Mucosa of descending colon (tissue), 3 donors: ENCODE results near the gene TMC2. TPM values are rescaled to one million over a fixed set of nuclear protein-coding genes. Genes with fewer than 3 reads are reported as not detected.
"Not testable (repeated sequence)": the region's sequence is repeated elsewhere in the genome, so short reads cannot be mapped to it uniquely, and the experiment has no call there.

Source experiments
- ATAC-seq: fragments of 200-7000 bp; cut with Tn5 transposase; one replicate; pipeline ENCODE4 v1.9.1; 2020; ENCODE audit warnings: mild to moderate bottlenecking, moderate library complexity
- DNase-seq, 3 donors: peaks; one replicate each; pipeline ENCODE4 v3.0.0-alpha.2; 2020
- H3K36me3 ChIP-seq: fragments of 200-600 bp; one replicate; pipeline ENCODE4 v1.8.0; 2021; ENCODE audit warnings: low read depth, mild to moderate bottlenecking
- H3K4me1 ChIP-seq: fragments of 200-600 bp; one replicate; pipeline ENCODE4 v1.8.0; 2021; ENCODE audit warnings: low read depth, mild to moderate bottlenecking
- H3K4me3 ChIP-seq: fragments of 200-600 bp; one replicate; pipeline ENCODE4 v1.8.0; 2021; ENCODE audit warnings: mild to moderate bottlenecking
- H3K9me3 ChIP-seq: fragments of 200-600 bp; one replicate; pipeline ENCODE4 v1.8.0; 2021; ENCODE audit warnings: mild to moderate bottlenecking
- intact Hi-C, 2 donors: fragments of 100-400 bp; cut with DNase I in 1 of 2; cut with micrococcal nuclease in 1 of 2; formaldehyde crosslinking; loops; one replicate each; pipeline versions ENCODE4 v1.11.0 to v1.11.1; 2022; cut with DNase I, micrococcal nuclease
- total RNA-seq, 3 donors: library from RNA; stranded (reverse); fragmentation: NEBNext Ultra II Directional in 2 of 3; extraction: Animal tissue kit (Norgen Biotek cat#: 25700) in 2 of 3; gene quantifications; one replicate each; pipeline versions ENCODE4 v1.2.1 to v1.2.4, GENCODE V29; 2021 to 2023
- TF ChIP-seq, protein P1 (sequence below): fragments of 200-600 bp; IDR thresholded peaks from one replicate; pipeline ENCODE4 v1.8.0; 2022; ENCODE audit warnings: antibody characterized with exemption, mild to moderate bottlenecking
- donor health status: DM: no; HTN: no; CAD: no; lungs with moderate emphysema.
- donor health status: DM: no; HTN: no; CAD: no.
- donor health status: DM: no; HTN: yes; CAD: no.

Gene TMC2
- total RNA-seq, 3 donors from 2014 or later: 0.09 to 0.41 TPM; not detected in 1

DNA sequence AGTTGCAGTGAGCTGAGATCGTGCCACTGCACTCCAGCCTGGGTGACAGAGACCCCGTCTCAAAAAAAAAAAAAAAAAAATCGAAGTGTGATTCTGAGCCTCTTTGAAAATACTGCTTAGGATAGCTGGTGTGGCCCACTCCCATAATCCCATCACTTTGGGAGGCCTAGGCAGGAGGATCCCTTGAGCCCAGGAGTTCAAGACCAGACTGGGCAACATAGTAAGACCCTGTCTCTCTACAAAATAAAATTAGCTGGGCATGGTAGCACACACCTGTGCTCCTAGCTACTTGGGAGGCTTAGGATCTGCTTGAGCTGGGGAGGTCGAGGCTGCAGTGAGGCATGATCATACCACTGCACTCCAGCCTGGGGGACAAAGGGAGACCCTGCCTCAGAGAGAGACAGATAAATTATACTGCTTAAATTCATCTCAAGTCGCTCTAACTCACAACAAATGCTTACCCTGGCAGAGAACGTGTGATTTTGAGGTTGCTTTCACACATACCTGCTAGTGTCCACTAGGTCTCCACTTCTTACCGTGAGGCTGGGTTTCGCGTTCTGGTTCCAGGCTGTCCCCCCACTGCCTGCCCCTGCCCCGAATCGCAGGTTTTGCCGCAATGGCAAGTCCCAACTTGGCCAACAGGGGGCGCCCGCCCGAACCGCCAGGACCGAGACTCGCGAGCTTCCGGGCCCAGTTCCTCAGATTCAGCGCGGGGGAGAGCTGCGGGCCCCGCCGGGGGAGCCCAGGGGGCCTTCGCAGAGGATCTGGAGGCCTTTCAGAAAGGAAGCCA is 12.3 kb upstream of the TMC2 start:
- peak overlapping the region; percentile 70 for H3K4me3 ChIP-seq
- TF ChIP-seq, protein P1, sequence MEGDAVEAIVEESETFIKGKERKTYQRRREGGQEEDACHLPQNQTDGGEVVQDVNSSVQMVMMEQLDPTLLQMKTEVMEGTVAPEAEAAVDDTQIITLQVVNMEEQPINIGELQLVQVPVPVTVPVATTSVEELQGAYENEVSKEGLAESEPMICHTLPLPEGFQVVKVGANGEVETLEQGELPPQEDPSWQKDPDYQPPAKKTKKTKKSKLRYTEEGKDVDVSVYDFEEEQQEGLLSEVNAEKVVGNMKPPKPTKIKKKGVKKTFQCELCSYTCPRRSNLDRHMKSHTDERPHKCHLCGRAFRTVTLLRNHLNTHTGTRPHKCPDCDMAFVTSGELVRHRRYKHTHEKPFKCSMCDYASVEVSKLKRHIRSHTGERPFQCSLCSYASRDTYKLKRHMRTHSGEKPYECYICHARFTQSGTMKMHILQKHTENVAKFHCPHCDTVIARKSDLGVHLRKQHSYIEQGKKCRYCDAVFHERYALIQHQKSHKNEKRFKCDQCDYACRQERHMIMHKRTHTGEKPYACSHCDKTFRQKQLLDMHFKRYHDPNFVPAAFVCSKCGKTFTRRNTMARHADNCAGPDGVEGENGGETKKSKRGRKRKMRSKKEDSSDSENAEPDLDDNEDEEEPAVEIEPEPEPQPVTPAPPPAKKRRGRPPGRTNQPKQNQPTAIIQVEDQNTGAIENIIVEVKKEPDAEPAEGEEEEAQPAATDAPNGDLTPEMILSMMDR: peak; percentile 98
- ATAC-seq (peak; percentile 93), DNase-seq (peak; percentile 92 to 93 (median 92))
- H3K4me1 ChIP-seq: peaks cover 4% of the 10 kb centered on the region
- H3K36me3 ChIP-seq: no peaks in the 10 kb centered on the region
- intact Hi-C loops: loop anchor here in 1 of 2 donors (5.0 kb wide), 1 partner anchor 123 kb away; no protein-coding TSS in a partner anchor
- H3K9me3 ChIP-seq: no peaks in the 10 kb centered on the region

GRCh38 chr20:2524709-2525506 is 11.5 kb upstream of the TMC2 start:
- H3K9me3 ChIP-seq: no peaks in the 10 kb centered on the region
- H3K4me3 ChIP-seq: peak overlapping the region; percentile 70
- TF ChIP-seq, protein P1: no peak
- H3K36me3 ChIP-seq: no peaks in the 10 kb centered on the region
- ATAC-seq (peak; percentile 69), DNase-seq (peak; percentile 47 to 66 (median 66))
- intact Hi-C loops: loop anchor here in 1 of 2 donors (5.0 kb wide), 1 partner anchor 122 kb away; no protein-coding TSS in a partner anchor
- peaks cover 4% of the 10 kb centered on the region for H3K4me1 ChIP-seq

DNA sequence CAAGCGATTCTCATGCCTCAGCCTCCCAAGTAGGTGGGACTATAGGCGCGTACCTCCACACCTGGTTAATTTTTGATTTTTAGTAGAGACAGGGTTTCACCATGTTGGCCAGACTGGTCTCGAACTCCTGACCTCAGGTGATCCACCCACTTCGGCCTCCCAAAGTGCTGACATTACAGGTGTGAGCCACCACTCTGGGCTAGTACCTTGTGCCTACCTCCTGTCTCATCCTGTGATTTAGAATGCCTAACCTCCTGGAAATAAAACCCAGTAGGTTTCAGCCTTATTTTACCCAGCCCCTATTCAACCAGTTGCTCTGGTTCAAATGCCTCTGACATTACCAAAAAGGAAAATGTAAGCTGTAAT is 10.2 kb upstream of the TMC2 start:
- H3K9me3 ChIP-seq, ATAC-seq, intact Hi-C loops, DNase-seq, H3K4me3 ChIP-seq, H3K36me3 ChIP-seq, H3K4me1 ChIP-seq: not testable (repeated sequence)

GRCh38 chr20:2527762-2528161 is 8.6 kb upstream of the TMC2 start:
- Histone ChIP-seq H3K36me3 (no peaks in the 10 kb centered on the region), H3K4me3 (no peak overlapping the region), H3K4me1 (peaks cover 4% of the 10 kb centered on the region), H3K9me3 (no peaks in the 10 kb centered on the region)
- TF ChIP-seq, protein P1: no peak
- intact Hi-C loops: no loop called here
- ATAC-seq: no peak
- DNase-seq: no peak

GRCh38 chr20:2528671-2529271 is 7.6 kb upstream of the TMC2 start:
- DNase-seq (no peak), ATAC-seq (no peak)
- H3K4me3 ChIP-seq: no peak overlapping the region
- no peaks in the 10 kb centered on the region for H3K9me3 ChIP-seq
- intact Hi-C loops: no loop called here
- no peaks in the 10 kb centered on the region for H3K36me3 ChIP-seq
- peaks cover 4% of the 10 kb centered on the region for H3K4me1 ChIP-seq
- TF ChIP-seq, protein P1: no peak
